DMS114 treated with DMSO at 0.1 percent for 48 hours (cell line): ENCODE measurements around the gene PSG11.
"Not testable (repeated sequence)": the region's sequence is repeated elsewhere in the genome, so short reads cannot be mapped to it uniquely, and the experiment has no call there.

ENCODE experiments used
- DNase-seq: peaks from one replicate; lab custom pipeline; 2025; ENCODE audit not compliant: unreplicated experiment; lab: John Stamatoyannopoulos, UW

PSG11 gene

DNA sequence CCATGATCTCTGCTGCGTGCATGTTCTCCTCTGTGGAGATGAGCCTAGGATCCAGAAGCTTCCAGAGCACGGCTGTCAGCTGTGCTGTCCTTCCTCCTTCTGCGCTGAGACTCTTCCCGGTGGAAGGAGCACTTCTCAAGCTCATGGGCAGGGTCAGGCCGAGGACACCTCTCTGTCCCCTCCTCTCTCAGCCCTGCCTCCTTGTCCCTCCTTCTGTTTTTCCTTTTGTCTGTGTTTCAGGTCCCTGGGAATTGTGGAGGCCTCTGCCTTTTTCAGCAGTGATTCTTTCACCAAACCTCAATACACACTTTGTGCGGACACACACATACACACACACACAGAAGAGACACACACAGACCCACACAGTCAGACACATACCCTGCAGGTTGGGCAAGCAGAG is at the start of gene PSG11:
TSS of gene PSG11 (minus strand) at position 101 of the 400 bp plus-strand sequence. CDS start at position 4, 97 bp downstream.
- not testable (repeated sequence) for DNase-seq

DNA sequence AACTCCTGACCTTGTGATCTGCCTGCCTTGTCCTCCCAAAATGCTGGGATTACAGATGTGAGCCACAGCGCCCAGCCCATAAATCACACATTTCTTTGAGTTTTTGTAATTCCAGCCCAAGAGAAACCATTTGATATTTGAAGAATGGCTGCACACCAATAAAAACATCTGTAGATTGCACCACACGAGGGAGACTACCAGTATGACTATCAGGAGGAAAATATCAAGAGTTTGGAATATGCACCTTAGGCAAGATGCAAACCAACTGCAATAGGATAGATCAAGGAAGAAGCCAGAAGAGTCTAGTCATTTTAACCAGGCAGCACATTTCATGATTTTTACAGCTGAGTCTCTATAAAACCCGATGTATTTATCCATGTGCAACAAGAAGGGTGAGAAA is 36.1 kb upstream of the PSG11 start:
- DNase-seq: not testable (repeated sequence)

DNA sequence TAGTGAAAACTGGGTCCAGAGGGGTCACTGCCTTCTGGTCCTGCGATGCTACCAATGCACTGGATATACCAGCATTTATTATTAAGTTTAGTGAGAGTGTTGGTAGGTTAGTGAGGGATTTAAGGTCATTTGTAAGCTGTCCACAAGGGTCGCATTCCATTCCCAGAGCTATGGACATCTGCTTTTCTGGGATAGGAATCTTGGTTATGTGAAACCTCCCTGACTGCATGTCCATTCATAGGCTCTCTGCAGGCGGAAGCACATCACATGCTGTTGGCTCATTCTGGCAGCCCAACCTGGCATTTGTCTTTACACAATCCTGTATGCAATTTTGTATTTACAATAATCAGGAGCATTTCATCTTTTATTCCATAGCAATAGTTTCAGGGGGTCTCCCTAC is 35.1 kb upstream of the PSG11 start:
- DNase-seq: not testable (repeated sequence)

DNA sequence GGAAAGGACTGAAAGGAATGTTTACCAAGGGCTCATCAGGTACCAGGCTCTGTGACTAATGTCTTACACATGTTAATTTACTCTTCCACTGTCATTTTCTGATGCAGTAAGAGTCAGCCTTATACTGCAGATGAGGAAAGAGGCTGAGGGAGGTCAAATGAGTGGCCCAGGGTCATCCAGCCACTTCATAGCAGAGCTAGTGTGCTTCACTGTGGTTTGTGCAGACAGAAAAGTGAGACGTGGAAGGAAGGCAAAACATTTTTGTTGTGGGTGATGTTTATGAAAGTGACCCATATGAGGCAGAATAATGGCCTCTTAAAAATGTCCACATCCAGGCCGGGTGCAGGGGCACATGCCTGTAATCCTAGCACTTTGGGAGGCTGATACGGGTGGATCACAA is 34.0 kb upstream of the PSG11 start:
- DNase-seq: not testable (repeated sequence)

DNA sequence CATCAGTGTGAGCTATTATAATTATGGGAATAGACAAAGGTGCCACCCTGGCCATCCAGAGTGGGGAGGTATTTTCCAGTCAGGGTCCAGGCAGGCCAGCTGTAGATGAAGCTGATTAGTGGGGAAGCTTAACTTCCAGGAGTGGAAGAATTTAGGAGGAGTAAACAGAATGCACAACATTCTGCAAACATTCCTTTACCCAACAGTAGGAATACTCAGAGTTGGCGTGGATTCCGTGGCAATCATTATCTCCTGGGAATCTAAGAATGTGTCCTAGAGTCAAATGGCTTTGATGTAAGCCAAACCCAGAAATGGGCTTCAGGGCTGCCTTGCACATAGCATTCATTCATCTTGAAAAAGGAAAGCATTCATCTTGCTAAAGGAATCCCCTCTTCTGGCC is 33.2 kb upstream of the PSG11 start:
- not testable (repeated sequence) for DNase-seq

DNA sequence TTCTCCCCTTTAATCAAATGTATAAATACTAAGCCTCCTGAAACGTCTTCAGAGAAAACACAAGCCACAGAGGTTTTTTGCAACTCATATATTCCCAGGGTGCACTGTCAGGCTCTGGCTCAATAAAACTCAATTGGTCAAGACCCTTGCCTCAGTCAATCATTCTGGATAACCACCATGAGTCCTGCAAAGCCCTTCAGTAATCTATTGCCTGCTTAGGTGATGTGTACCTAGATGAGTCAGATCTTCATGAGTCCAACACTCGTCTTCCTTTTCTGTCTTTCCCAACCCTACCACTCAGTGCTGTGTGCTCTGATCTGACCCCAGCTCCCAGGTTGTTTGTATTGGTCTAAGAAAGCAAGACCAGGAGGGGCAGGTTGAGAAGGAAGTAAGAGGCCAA is 32.2 kb upstream of the PSG11 start:
- not testable (repeated sequence) for DNase-seq

DNA sequence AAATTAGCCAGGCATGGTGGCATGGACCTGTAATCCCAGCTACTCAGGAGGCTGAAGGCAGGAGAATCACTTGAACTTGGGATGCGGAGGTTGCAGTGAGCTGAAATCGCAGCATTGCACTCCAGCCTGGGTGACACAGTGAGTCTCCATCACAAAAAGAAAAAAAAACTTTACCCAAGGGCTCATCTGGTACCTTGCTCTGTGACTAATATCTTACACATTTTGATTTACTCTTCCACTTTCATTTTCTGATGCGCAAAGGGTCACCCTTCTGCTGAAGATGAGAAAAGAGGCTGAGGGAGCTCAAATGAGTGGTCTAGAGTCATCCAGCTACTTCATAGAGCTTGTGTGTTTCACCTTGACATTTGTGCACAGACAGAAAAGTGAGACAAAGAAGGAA is 21.7 kb upstream of the PSG11 start:
- DNase-seq: not testable (repeated sequence)

DNA sequence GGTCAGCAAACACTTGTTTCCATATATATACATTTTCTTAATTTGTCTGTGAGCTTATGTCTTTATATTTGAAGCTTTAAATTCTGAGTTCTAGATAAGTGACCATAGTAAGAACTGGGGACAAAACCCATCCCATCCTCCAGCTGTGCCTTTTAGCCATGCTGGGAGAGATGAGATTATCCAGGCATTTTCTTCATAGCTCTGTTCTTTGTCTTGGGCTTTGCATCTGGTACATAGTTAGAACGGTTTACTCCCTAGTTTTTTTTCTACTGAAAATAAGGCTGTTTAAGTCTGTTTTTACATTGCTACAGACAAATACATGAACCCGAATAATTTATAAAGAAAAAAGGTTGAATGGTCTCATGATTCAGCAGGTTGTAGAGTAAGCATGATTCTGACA is 20.3 kb upstream of the PSG11 start:
- not testable (repeated sequence) for DNase-seq

DNA sequence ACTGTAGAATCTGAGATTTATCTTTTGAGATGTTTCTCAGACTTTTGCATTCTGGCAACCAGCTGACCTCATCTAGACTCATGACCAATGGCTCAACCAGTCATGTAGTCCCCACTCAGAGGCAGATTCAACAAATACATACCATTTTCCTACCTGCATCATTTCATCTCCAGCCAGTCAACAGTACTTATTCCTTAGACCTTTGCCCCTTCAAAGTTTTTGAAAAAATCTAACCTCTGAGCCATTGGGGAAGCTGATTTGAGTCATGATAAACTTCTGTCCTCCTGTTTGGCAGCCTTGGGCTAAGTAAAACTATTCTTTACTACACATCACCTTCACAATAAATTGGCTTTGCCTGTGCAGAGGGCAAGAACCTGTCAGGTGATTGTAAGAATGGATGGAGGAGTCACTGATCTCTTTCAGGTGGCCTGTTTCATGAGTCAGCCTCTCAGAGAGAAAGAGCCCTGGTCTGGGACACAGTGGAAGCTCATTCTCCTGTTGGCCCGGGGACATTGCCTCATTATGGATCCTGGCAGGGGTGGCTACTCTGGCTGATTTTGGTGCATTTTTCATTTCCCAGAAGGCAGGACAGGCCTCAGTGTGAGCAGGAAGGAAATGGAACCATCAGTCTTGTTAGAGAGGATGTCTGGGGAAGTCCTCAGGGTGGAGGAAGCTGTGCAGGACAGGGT is 17.4 kb upstream of the PSG11 start:
- not testable (repeated sequence) for DNase-seq

DNA sequence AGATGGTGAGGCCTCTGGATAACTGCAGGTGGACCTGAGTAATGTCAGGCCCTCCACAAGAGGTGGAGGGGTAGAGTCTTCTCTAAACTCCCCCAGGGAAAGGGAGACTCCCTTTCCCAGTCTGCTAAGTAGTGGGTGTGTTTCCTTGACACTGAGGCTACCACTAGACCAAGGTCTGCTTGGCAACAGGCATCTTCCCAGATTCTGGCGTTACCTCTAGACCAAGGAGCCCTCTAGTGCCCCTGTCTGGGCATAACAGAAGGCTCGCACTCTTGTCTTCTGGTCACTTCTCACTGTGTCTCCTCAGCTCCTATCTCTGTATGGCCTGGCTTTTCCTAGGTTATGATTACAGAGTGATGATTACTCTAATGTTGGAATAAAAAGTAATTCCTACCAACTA is 5.4 kb upstream of the PSG11 start:
- not testable (repeated sequence) for DNase-seq

DNA sequence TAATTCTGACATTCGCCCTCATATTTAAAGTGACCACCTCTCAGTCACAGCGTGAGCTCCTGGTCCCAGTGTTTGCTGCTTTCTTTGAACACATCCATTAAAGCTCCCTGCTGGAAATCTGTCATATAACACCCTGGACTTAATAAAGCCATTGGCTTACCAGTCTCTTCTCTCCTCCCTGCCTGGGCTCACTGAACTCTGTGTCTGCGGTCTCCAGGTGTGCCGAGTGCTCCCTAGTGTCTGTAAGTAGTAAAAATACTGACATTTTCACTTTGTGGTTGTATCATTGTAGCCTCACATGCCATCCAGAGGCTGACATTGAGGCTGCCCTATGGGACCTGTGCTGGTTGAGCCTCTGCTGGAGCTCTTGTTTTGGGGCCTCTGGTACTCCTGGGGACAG is 2.6 kb upstream of the PSG11 start:
- DNase-seq: no peak

DNA sequence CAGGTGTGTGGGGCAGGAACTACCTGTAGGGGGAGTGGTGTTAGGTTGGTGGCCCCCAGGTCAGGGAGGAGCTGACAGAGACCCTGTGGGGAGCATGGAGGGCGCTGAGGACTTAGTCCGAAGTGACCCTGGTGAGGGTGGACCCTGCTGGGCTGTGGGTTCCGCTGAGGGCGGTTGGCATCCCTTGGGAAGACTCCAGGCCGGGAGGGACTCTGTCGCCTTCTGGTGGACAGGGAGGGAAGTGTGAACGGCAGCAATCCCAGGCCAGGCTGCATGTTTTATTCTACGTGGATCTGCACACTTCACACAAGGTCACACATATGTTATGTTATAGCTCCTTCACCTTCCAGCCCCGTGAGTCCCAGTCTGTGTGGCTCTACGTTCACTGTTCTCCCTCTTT is 1.7 kb upstream of the PSG11 start:
- DNase-seq: not testable (repeated sequence)

DNA sequence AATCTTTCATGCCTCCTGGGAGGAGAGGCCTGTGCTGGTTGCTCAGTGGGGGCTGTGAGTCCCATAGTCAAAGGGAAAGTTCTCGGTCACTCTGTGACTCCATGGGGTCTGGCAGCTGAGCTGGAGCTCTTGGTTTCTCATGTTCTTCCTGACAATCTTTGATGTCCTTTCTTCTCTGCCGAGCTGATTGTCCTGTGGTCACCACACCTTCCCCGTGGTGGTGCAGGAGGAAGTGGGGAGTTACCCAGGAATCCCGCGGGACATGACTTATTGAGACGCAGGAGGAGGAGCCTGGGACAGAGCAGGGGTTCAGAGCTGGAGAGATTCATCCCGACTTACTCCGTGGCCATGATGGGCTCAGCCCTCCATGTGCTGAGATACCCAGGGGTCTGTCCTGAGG is 792 bp upstream of the PSG11 start:
- DNase-seq: not testable (repeated sequence)

DNA sequence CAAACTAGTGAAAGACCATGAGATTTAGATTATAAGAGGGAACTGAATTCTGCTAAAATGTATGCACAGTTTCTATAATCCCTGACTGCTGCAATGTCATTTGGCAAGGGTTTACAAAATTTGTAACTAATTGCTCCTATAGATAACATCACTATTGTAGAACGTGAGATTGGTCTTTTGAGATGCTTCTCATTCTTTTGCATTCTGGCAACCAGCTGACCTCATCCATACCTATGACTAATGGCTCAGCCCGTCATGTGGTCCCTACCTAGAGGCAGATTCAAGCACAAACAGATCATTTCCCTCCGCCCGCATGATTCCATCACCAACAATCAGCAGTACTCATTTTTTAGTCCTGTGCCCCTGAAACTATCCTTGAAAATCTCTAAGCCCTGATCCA is 4.2 kb downstream of the PSG11 start:
- DNase-seq: not testable (repeated sequence)

DNA sequence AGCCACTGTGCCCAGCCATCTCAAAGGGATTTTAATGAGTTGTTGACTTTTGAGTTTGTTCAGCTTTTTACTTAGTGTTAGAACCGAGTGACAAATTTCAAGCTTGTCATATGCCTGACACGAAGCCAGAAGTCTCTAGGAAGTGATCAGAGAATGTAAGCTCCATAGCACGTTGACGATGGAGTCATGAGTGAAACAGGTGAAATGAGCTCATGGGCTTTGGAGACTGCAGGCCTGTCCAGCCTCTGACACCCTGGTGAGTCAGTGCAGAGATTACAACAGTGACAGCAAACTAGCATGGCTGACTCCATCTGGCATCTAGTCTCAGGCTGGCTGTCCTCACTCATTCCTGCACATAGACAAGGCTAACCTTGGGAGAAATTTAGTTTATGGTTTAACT is 4.6 kb downstream of the PSG11 start:
- not testable (repeated sequence) for DNase-seq

DNA sequence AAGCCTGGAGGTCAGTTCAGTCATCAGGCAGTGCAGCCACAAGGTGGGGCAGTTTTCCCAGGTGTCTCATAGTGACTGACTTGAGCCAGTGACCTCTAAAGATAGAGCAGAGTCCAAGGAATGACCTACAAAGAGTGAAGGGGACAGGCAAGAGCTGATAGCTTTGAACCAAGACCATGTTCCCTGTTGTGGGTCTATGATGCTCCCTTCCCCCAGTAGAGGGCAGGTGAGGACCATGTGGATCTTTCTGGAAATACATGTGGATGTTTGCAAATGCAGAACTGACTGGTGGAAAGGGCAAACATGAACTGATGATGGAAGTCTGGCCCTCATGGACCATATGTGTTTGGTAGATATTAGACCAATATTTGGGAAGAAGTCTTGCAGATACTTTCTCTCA is 6.7 kb downstream of the PSG11 start:
- DNase-seq: peak; percentile 3

DNA sequence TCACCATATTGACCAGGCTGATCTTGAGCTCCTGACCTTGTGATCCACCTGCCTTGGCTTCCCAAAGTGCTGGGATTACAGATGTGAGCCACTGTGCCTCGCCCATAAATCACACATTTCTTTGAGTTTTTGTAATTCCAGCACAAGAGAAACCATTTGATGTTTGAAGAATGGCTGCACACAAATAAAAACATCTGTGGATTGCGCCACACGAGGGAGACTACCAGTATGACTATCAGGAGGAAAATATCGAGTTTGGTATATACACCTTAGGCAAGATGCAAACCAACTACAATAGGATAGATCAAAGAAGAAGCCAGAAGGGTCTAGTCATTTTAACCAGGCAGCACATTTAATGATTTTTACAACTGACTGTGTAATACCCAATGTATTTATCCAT is 20.4 kb downstream of the PSG11 start:
- not testable (repeated sequence) for DNase-seq

DNA sequence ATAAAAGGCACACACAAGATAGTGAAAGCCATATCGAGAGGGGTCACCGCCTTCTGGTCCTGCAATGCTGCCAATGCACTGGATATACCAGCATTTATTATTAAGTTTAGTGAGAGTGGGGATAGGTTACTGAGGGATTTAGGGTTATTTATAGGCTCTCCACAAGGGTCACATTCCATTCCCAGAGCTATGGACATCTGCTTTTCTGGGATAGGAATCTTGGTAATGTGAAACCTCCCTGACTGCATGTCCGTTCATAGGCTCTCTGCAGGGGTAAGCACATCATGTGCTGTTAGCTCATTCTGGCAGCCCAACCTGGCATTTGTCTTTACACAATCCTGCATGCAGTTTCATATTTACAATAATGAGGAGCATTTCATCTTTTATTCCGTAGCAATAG is 21.4 kb downstream of the PSG11 start:
- not testable (repeated sequence) for DNase-seq

DNA sequence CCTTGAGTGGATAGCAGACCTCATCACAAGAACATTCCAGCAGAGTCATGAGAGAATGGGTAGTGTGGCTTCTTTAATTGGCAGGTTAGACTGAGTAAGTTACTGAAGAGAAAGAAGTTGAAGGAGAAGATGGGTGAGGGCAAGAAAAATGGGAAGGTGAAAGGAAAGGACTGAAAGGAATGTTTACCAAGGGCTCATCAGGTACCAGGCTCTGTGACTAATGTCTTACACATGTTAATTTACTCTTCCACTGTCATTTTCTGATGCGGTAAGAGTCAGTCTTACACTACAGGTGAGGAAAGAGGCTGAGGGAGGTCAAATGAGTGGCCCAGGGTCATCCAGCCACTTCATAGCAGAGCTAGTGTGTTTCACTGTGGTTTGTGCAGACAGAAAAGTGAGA is 22.6 kb downstream of the PSG11 start:
- DNase-seq: not testable (repeated sequence)

DNA sequence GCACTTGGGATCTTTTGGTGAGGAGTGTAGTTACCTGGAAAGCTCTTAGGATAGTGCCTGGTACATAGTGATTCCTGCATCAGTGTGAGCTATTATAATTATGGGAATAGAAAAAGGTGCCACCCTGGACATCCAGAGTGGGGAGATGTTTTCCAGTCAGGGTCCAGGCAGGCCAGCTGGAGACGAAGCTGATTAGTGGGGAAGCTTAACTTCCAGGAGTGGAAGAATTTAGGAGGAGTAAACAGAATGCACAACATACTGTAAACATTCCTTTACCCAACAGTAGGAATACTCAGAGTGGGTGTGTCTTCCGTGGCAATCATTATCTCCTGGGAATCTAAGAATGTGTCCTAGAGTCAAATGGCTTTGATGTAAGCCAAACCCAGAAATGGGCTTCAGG is 23.3 kb downstream of the PSG11 start:
- not testable (repeated sequence) for DNase-seq

DNA sequence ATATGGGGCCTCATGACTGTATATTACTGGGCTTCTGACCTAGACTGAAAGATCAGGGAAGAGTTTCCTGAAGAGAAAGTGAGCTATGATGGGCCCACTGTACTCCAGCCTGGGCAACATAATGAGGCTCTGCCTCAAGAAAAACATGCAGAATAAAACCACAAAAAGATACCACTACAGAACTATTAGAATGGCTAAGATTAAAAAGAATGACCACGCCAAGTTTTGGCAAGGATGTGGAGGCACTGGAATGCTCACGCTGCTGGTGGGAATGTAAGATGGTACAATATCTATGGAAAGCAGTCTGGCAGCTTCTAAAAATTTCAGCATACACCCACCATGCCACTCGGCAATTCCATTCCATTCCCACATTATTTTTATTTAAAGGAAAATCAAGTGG is 30.1 kb downstream of the PSG11 start:
- not testable (repeated sequence) for DNase-seq

DNA sequence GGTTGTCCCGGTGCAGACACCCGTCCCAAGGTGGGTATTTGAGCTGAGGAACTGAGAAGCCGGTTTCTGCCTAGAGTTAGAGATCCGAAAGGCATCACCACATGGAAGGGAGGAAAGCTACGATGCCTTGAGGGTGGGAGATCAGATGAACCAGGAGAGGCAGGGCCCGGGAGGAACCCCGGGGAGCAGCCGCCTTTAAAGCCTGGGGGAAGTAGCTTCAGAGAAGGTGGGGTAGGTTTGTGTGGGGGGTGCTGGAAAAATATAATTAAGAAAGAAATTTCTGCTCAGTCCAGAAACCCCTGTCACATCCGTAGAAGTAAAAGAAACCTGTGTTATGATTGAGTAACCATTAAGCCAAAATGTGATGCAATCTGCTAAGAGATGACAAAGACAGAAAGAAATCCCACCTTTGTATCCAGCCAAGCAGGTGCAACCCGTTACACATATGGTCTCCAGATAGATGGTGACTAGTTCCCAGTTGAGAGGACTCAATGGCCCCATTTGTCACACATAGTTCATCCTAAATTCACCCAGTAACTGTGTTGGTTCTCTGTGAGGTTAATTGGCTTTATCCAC is 34.2 kb downstream of the PSG11 start:
- DNase-seq: not testable (repeated sequence)

DNA sequence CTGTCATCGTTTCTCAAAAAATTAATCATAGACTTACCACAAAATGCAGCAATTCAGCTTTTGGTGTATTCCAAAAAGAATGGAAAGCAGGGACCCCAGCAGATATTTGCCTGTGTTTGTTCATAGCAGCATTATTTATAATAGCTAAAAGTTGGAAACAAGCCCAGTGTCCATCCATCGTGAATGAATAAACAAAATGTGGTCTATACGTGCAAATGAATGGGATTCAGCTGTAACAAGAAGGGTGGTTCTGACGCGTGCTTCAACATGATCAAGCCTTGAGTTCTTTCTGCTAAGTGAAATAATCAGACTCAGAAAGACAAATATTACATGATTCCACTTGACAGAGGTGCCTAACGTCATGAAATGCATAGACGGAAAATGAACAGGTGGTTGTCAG is 36.4 kb downstream of the PSG11 start:
- no peak for DNase-seq
